ENCODE data around the gene PRAMEF1. TPM values are rescaled to one million over a fixed set of nuclear protein-coding genes. Genes with fewer than 3 reads are reported as not detected.
"Not testable (repeated sequence)": the region's sequence is repeated elsewhere in the genome, so short reads cannot be mapped to it uniquely, and the experiment has no call there.

PRAMEF1 gene
- not detected for polyA plus RNA-seq

GRCh38 chr1:12791097-12791496, at the start of gene PRAMEF1:
TSS of gene PRAMEF1 (plus strand) at chr1:12791397. CDS start at chr1:12793228, 1,831 bp downstream.
- H3K4me3 Mint-ChIP-seq: peak within 1 kb of the TSS in 1 of 4 donors; percentile 5
- not testable (repeated sequence) for H3K9me3 Mint-ChIP-seq, H3K27me3 Mint-ChIP-seq

DNA sequence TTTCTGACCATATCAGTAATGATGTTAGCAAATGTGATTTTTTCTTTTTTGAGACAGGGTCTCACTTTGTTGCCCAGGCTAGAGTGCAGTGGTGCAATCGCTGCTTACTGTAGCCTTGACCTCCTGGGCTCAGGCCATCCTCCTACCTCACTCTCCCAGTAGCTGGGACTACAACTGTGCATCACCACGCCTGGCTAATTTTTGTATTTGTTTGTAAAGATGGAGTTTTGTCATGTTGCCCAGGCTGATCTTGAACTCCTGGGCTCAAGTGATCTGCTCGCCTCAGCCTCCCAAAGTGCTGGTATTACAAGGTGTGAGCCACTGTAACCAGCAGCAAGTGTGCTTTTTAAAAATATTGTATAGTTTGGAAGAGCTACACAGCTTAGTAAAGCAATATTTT, 49.3 kb upstream of the PRAMEF1 start:
- Mint-ChIP-seq H3K27ac (no peak overlapping the region), H3K27me3 (peaks cover 14% of the 10 kb centered on the region), H3K9me3 (peaks cover 3 to 17% (median 4%) of the 10 kb centered on the region in 3 donors), H3K4me3 (no peak overlapping the region), H3K4me1 (peaks cover 0 to 2% (median 0%) of the 10 kb centered on the region in 3 donors), H3K36me3 (peaks cover 1% of the 10 kb centered on the region)

More at GRCh38 chr1:12791097-12791496, at the start of gene PRAMEF1:
- not testable (repeated sequence) for H3K4me1 Mint-ChIP-seq, H3K36me3 Mint-ChIP-seq, H3K27ac Mint-ChIP-seq

GRCh38 chr1:12745126-12745991, 45.8 kb upstream of the PRAMEF1 start:
- Mint-ChIP-seq H3K36me3 (peaks cover 1% of the 10 kb centered on the region), H3K27me3 (peaks cover 11% of the 10 kb centered on the region), H3K9me3 (peaks cover 7 to 30% (median 18%) of the 10 kb centered on the region in 3 donors), H3K4me1 (peaks cover 0 to 2% (median 0%) of the 10 kb centered on the region in 3 donors), H3K27ac (no peak overlapping the region), H3K4me3 (no peak overlapping the region)

- Mint-ChIP-seq H3K4me3 (no peak within 1 kb of the TSS), H3K4me1 (peaks cover 0 to 2% (median 0%) of the 10 kb centered on the region in 3 donors), H3K36me3 (peaks cover 1% of the 10 kb centered on the region), H3K27ac (peak within 1 kb of the TSS in 1 of 3 donors; percentile 34), H3K27me3 (peaks cover 14% of the 10 kb centered on the region), H3K9me3 (peaks cover 7 to 34% (median 19%) of the 10 kb centered on the region in 3 donors)
Observed at GRCh38 chr1:12745992-12746323, 45.2 kb upstream of the PRAMEF1 start, which contains the start of gene CFAP107. TSS of gene CFAP107 (plus strand) at chr1:12746200. CDS start at chr1:12746431, 231 bp downstream.

- Mint-ChIP-seq H3K4me1 (peaks cover 0 to 2% (median 0%) of the 10 kb centered on the region in 3 donors), H3K36me3 (peaks cover 1% of the 10 kb centered on the region), H3K4me3 (peak overlapping the region in 1 of 4 donors; percentile 30), H3K27ac (no peak overlapping the region), H3K27me3 (peaks cover 13% of the 10 kb centered on the region), H3K9me3 (peaks cover 7 to 36% (median 19%) of the 10 kb centered on the region in 3 donors)
Observed at GRCh38 chr1:12748778-12749355, 42.3 kb upstream of the PRAMEF1 start.

DNA sequence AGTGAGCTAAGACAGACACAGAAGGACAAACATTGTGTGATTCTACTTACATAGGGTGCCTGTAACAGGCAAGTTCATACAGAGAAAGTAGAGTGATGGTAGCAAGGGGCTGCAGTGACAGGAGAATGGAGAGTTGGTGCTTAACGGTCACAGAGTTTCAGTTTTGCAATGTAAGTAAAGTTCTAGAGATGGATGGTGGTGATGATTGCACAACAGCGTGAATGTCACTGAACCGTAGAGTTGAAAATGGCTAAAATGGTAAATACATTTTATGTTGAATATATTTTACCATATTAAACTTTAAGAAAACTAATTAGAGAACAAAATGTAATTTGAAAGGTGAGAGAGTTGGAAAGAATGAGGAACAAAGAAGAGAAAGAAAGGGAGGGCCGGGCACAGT, 36.5 kb upstream of the PRAMEF1 start:
- no peaks in the 10 kb centered on the region for H3K36me3 Mint-ChIP-seq
- peaks cover 0 to 11% (median 4%) of the 10 kb centered on the region in 3 donors for H3K9me3 Mint-ChIP-seq
- no peak overlapping the region for H3K27ac Mint-ChIP-seq
- H3K4me3 Mint-ChIP-seq: no peak overlapping the region
- H3K27me3 Mint-ChIP-seq: peaks cover 14% of the 10 kb centered on the region
- H3K4me1 Mint-ChIP-seq: no peaks in the 10 kb centered on the region

- peaks cover 11% of the 10 kb centered on the region for H3K27me3 Mint-ChIP-seq
Observed at GRCh38 chr1:12756273-12756672, 34.9 kb upstream of the PRAMEF1 start.

GRCh38 chr1:12756768-12757413, 34.3 kb upstream of the PRAMEF1 start:
- H3K4me3 Mint-ChIP-seq: peak overlapping the region in 1 of 4 donors; percentile 61
- H3K36me3 Mint-ChIP-seq: no peaks in the 10 kb centered on the region
- H3K27ac Mint-ChIP-seq: no peak overlapping the region
- H3K4me1 Mint-ChIP-seq: no peaks in the 10 kb centered on the region
- H3K9me3 Mint-ChIP-seq: no peaks in the 10 kb centered on the region
- H3K27me3 Mint-ChIP-seq: peaks cover 9% of the 10 kb centered on the region

More at GRCh38 chr1:12756273-12756672, 34.9 kb upstream of the PRAMEF1 start:
- Mint-ChIP-seq H3K4me1 (no peaks in the 10 kb centered on the region), H3K36me3 (no peaks in the 10 kb centered on the region), H3K27ac (no peak overlapping the region), H3K9me3 (no peaks in the 10 kb centered on the region), H3K4me3 (peak overlapping the region in 1 of 4 donors; percentile 61)

DNA sequence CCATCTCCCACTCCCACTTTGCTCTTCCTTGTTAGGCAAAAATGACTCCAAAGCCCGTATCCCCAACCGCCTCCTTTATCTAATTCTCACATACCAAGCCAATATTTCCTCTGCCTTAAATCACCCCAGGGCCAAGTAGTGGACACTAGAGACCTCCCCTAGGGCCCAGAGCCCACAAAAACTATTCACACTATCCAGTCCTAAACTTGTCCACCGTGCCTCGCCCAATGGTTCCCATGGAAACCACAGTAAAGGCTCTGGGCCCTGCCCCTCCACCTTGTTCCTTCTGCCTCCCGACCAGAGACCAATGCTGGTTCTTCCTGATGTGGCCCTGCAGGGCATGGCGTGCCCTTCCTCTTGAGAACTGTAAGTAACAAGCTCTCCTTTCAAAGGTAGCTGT, 33.4 kb upstream of the PRAMEF1 start:
- Mint-ChIP-seq H3K4me1 (no peaks in the 10 kb centered on the region), H3K27ac (peak overlapping the region in 1 of 3 donors; percentile 20), H3K36me3 (no peaks in the 10 kb centered on the region), H3K4me3 (no peak overlapping the region), H3K27me3 (peaks cover 11% of the 10 kb centered on the region), H3K9me3 (no peaks in the 10 kb centered on the region)

GRCh38 chr1:12760256-12760795, 30.9 kb upstream of the PRAMEF1 start:
- Mint-ChIP-seq H3K36me3 (no peaks in the 10 kb centered on the region), H3K4me1 (no peaks in the 10 kb centered on the region), H3K27me3 (peaks cover 10% of the 10 kb centered on the region), H3K9me3 (peaks cover 0 to 2% (median 0%) of the 10 kb centered on the region in 3 donors), H3K4me3 (no peak overlapping the region), H3K27ac (no peak overlapping the region)

- Mint-ChIP-seq H3K9me3 (peaks cover 0 to 4% (median 2%) of the 10 kb centered on the region in 3 donors), H3K4me1 (no peaks in the 10 kb centered on the region), H3K27me3 (peaks cover 9% of the 10 kb centered on the region), H3K4me3 (no peak overlapping the region), H3K36me3 (no peaks in the 10 kb centered on the region), H3K27ac (no peak overlapping the region)
Observed at GRCh38 chr1:12761781-12762180, 29.4 kb upstream of the PRAMEF1 start.

DNA sequence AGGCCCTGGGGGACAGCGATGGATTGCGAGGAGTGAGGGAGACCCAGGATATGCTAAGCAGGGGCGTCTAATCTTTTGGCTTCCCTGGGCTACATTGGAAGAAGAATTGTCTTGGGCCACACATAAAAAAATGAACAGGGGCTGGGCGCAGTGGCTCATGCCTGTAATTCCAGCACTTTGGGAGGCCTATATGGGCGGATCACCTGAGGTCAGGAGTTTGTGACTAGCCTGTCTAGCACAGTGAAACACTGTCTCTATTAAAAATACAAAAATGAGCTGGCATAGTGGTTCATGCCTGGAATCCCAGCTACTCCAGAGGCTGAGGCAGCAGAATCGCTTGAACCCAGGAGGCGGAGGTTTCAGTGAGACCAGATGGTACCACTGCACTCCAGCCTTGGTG, 28.4 kb upstream of the PRAMEF1 start:
- H3K36me3 Mint-ChIP-seq: no peaks in the 10 kb centered on the region
- no peaks in the 10 kb centered on the region for H3K4me1 Mint-ChIP-seq
- peaks cover 12% of the 10 kb centered on the region for H3K27me3 Mint-ChIP-seq
- peak overlapping the region in 1 of 4 donors; percentile 37 for H3K4me3 Mint-ChIP-seq
- H3K9me3 Mint-ChIP-seq: peaks cover 0 to 4% (median 3%) of the 10 kb centered on the region in 3 donors
- H3K27ac Mint-ChIP-seq: no peak overlapping the region

GRCh38 chr1:12763479-12763878, 27.7 kb upstream of the PRAMEF1 start:
- Mint-ChIP-seq H3K36me3 (no peaks in the 10 kb centered on the region), H3K27ac (no peak overlapping the region), H3K9me3 (peaks cover 0 to 4% (median 3%) of the 10 kb centered on the region in 3 donors), H3K4me1 (no peaks in the 10 kb centered on the region), H3K27me3 (peaks cover 12% of the 10 kb centered on the region), H3K4me3 (no peak overlapping the region)

DNA sequence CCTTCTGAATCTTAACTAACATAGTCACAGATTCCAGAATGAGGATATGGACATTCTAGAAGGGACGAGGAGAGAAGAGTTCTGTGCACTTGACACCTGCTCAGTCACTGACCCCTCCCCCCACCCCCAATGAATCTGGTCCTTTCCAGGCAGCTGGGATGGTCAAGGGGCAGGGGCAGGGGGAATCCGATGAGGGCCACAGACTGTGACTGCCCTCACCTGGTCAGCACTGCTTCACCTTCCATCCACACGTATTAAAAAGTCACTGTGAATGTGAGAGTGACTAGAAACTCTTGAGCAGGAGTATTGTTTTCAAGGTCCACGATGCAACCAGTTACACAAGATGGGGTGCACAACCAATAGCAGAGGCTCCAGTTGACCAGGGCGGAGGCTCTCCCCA, 27.2 kb upstream of the PRAMEF1 start:
- no peak overlapping the region for H3K4me3 Mint-ChIP-seq
- peaks cover 12% of the 10 kb centered on the region for H3K27me3 Mint-ChIP-seq
- no peak overlapping the region for H3K27ac Mint-ChIP-seq
- H3K4me1 Mint-ChIP-seq: no peaks in the 10 kb centered on the region
- H3K36me3 Mint-ChIP-seq: no peaks in the 10 kb centered on the region
- H3K9me3 Mint-ChIP-seq: peaks cover 0 to 4% (median 3%) of the 10 kb centered on the region in 3 donors

DNA sequence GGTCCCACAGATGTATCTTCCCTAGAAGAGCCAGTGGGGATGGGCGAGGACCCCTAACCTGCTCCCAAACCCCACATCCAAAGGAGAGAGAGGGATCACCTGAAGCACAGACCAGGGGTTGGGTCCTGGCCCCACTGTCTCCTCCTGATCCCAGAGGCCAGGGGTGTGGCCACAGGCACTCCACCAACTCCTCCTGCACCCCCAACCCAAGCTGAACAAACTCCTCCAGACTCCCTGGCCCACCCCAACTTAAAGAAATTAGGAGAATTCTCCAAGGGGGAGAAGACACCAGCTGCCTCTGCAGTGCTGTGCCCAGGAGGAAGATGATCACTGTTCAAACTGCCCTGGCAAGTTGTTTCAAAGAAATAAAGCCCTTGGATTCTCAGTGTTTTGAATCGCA, 22.2 kb upstream of the PRAMEF1 start:
- no peaks in the 10 kb centered on the region for H3K4me1 Mint-ChIP-seq
- no peak overlapping the region for H3K4me3 Mint-ChIP-seq
- H3K27ac Mint-ChIP-seq: no peak overlapping the region
- peaks cover 12% of the 10 kb centered on the region for H3K27me3 Mint-ChIP-seq
- peaks cover 0 to 4% (median 3%) of the 10 kb centered on the region in 3 donors for H3K9me3 Mint-ChIP-seq
- no peaks in the 10 kb centered on the region for H3K36me3 Mint-ChIP-seq
